Rectal smooth muscle tissue (tissue), 1 donor: Measurements from ENCODE around the gene BCHE.

Experiments
- H3K27ac ChIP-seq: one replicate; pipeline ENCODE4 v1.7.0; 2013; ENCODE audit warnings: low read depth, low read length, inconsistent platforms
- H3K27me3 ChIP-seq: one replicate; pipeline ENCODE4 v1.7.0; 2013; ENCODE audit warnings: low read length; ENCODE audit not compliant: control insufficient read depth, insufficient read depth
- H3K36me3 ChIP-seq: one replicate; pipeline ENCODE4 v1.7.0; 2013; ENCODE audit warnings: low read length; ENCODE audit not compliant: control insufficient read depth, insufficient read depth
- H3K4me1 ChIP-seq: one replicate; pipeline ENCODE4 v1.7.0; 2013; ENCODE audit warnings: low read length; ENCODE audit not compliant: control insufficient read depth, insufficient read depth
- H3K4me3 ChIP-seq: one replicate; pipeline ENCODE4 v1.7.0; 2013; ENCODE audit warnings: low read length
- H3K9ac ChIP-seq: one replicate; pipeline ENCODE4 v1.7.0; 2013; ENCODE audit warnings: low read length

Gene BCHE

GRCh38 chr3:165852191-165852590 is 15.0 kb upstream of the BCHE start:
- Histone ChIP-seq H3K36me3 (no peaks in the 10 kb centered on the region), H3K9ac (no peak overlapping the region), H3K4me1 (peaks cover 5% of the 10 kb centered on the region), H3K4me3 (no peak overlapping the region), H3K27ac (no peak overlapping the region), H3K27me3 (no peaks in the 10 kb centered on the region)

DNA sequence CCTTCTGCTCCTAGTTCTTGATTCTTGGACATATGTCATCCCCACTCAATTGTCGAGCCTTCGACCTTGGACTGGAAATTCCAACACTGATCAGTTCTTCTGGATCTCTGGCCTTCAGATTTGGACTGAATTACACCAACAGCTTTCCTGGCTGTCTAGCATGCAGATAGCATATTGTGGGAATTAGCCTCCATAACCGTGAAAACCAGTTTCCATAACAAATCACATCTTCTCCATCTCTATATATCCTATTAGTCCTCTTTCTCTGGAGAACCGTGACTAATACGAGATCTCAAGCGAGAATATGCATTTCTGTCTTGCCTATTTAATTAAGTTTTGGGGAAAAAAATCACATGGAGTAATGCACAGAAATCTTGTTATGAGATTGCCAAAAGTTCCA is 8.8 kb upstream of the BCHE start:
- Histone ChIP-seq H3K9ac (no peak overlapping the region), H3K4me3 (no peak overlapping the region), H3K27me3 (no peaks in the 10 kb centered on the region), H3K27ac (no peak overlapping the region), H3K4me1 (no peaks in the 10 kb centered on the region), H3K36me3 (no peaks in the 10 kb centered on the region)

DNA sequence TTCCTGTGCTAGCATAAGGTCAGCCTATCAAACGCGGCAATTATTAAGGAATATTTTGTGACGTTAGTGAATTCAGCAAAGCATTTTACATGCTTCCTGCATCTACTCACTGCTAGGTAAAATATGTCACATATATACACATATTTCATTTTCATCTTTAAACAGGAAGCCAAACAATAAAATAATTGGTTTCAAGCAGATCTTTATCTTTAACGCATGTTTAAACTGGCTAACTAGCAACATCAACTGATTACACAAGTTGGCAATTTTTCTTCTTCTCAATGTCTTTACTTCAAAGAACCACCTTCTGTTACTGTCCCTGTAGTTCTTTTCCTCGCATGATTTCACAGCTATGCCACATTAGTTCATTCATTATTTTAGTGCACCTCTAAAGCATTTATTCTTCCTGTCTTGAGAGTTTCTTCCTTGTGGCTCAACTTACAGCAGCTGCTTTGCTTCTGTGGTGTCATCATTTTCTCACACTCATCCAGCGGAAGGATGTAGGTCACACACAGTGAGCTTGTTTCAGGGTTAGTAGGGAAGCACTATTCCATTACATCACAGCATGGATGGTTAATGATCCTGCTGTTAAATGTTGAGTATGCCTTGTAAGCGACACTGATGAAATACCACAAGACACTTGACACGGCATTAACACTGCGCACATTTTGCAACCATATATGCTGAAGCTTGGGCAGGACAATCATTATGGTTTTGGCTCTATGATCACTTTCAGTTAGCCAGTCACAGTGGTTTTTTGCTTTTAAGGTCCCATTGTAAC is 2.3 kb upstream of the BCHE start:
- Histone ChIP-seq H3K4me1 (no peaks in the 10 kb centered on the region), H3K9ac (no peak overlapping the region), H3K36me3 (no peaks in the 10 kb centered on the region), H3K27ac (no peak overlapping the region), H3K27me3 (no peaks in the 10 kb centered on the region), H3K4me3 (no peak overlapping the region)

DNA sequence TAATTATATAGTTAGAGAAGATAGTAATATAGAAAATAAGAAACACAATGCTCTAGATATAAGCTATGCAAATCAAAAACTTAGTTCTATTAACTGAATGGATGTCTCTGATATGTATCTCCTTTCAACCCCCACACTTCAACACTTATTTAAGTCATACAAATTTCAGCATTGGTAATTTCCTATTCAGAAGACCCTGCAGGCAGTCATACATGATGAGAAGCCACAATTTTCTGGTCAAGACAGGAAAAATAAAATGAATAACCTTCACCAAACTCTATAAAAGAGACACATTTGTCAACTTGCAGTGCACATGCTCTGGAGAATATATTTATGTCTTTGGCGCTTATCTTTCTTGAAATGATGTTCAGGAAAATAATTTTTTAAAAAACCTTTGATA is 578 bp upstream of the BCHE start:
- no peak overlapping the region for H3K27ac ChIP-seq
- no peaks in the 10 kb centered on the region for H3K4me1 ChIP-seq
- no peak overlapping the region for H3K9ac ChIP-seq
- no peak overlapping the region for H3K4me3 ChIP-seq
- no peaks in the 10 kb centered on the region for H3K36me3 ChIP-seq
- no peaks in the 10 kb centered on the region for H3K27me3 ChIP-seq

- no peaks in the 10 kb centered on the region for H3K27me3 ChIP-seq
- H3K27ac ChIP-seq: no peak overlapping the region
- H3K9ac ChIP-seq: no peak overlapping the region
- H3K4me3 ChIP-seq: no peak overlapping the region
- no peaks in the 10 kb centered on the region for H3K36me3 ChIP-seq
- H3K4me1 ChIP-seq: no peaks in the 10 kb centered on the region
These were observed 1.8 kb downstream of the BCHE start for GRCh38 chr3:165835431-165835830.

GRCh38 chr3:165830746-165831145 is 6.5 kb downstream of the BCHE start:
- H3K27me3 ChIP-seq: no peaks in the 10 kb centered on the region
- H3K4me3 ChIP-seq: no peak overlapping the region
- H3K27ac ChIP-seq: no peak overlapping the region
- H3K4me1 ChIP-seq: no peaks in the 10 kb centered on the region
- no peak overlapping the region for H3K9ac ChIP-seq
- no peaks in the 10 kb centered on the region for H3K36me3 ChIP-seq

- H3K9ac ChIP-seq: no peak overlapping the region
- no peaks in the 10 kb centered on the region for H3K27me3 ChIP-seq
- no peak overlapping the region for H3K27ac ChIP-seq
- no peaks in the 10 kb centered on the region for H3K4me1 ChIP-seq
- no peaks in the 10 kb centered on the region for H3K36me3 ChIP-seq
- no peak overlapping the region for H3K4me3 ChIP-seq
These were observed 9.3 kb downstream of the BCHE start for GRCh38 chr3:165827883-165828282.

DNA sequence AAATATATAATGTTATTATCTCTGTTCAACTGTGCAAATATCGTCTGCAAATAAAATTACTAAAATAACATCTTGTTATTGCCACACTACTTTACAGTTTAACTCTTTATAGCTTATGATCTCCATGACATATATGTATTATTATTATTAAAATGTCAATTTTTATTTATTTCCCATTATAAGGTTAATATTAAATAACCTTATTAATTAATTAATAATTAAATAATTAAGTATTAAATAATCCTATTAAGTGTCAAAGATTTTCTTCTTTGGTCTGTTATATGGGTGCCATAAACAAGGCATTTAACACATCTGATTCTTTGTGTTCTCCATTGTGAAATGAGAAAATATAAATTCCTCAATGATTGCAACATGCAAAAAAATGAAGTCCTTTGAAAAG is 10.0 kb downstream of the BCHE start:
- no peaks in the 10 kb centered on the region for H3K27me3 ChIP-seq
- no peak overlapping the region for H3K4me3 ChIP-seq
- no peaks in the 10 kb centered on the region for H3K36me3 ChIP-seq
- no peak overlapping the region for H3K9ac ChIP-seq
- H3K4me1 ChIP-seq: no peaks in the 10 kb centered on the region
- no peak overlapping the region for H3K27ac ChIP-seq

GRCh38 chr3:165820671-165821123 is 16.5 kb downstream of the BCHE start:
- Histone ChIP-seq H3K27me3 (no peaks in the 10 kb centered on the region), H3K27ac (no peak overlapping the region), H3K36me3 (no peaks in the 10 kb centered on the region), H3K4me1 (no peaks in the 10 kb centered on the region), H3K9ac (no peak overlapping the region), H3K4me3 (no peak overlapping the region)

DNA sequence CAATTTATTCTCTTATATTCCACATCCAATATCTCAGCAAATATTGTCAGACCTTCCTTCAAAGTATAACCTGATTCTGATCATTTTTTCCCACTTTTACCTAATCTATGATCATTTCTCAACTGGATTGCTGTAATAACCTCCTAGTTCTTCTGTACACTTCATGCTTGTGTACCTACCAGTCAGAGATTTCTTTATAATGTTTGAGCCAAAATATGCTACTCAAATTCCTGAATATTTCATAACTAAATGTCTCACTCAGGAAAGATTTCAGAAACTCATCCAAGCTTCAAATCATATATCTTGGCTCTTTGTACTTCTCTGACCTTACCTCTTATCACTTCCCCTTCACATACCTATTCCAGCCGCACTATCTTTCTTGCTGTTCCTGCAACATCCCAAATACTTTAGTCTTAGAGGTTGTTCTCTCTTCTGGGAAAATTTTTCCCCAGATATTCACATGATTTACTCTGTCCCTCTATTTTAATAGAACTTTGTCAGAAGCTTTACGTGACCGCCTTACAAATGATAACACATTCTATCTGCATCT is 20.0 kb downstream of the BCHE start:
- Histone ChIP-seq H3K27me3 (no peaks in the 10 kb centered on the region), H3K4me1 (no peaks in the 10 kb centered on the region), H3K36me3 (no peaks in the 10 kb centered on the region), H3K4me3 (no peak overlapping the region), H3K27ac (no peak overlapping the region), H3K9ac (no peak overlapping the region)

- Histone ChIP-seq H3K4me1 (no peaks in the 10 kb centered on the region), H3K27me3 (no peaks in the 10 kb centered on the region), H3K27ac (no peak overlapping the region)
These were observed 21.0 kb downstream of the BCHE start for GRCh38 chr3:165816209-165816608.

DNA sequence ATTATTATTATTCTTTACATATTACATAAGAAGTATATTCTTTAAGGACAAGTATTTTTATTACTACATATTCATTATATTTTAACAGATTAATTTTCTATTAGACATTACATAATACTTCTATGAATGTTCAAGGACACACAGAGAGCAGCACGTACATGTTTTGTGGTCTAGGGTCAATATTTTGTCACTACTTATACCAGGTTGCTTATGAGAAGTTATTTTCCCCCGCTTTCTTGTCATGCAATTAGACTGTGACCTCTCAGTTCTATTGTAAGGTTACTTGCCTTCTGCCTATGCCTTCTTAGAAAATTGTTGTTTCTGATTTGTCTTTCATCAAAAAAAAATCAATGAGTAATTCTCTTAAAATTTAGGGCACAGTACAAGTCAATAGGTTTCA is 21.5 kb downstream of the BCHE start:
- H3K27me3 ChIP-seq: no peaks in the 10 kb centered on the region
- no peak overlapping the region for H3K9ac ChIP-seq
- no peak overlapping the region for H3K4me3 ChIP-seq
- no peaks in the 10 kb centered on the region for H3K36me3 ChIP-seq
- no peak overlapping the region for H3K27ac ChIP-seq
- no peaks in the 10 kb centered on the region for H3K4me1 ChIP-seq

More at GRCh38 chr3:165816209-165816608, 21.0 kb downstream of the BCHE start:
- H3K9ac ChIP-seq: no peak overlapping the region
- no peak overlapping the region for H3K4me3 ChIP-seq
- no peaks in the 10 kb centered on the region for H3K36me3 ChIP-seq

DNA sequence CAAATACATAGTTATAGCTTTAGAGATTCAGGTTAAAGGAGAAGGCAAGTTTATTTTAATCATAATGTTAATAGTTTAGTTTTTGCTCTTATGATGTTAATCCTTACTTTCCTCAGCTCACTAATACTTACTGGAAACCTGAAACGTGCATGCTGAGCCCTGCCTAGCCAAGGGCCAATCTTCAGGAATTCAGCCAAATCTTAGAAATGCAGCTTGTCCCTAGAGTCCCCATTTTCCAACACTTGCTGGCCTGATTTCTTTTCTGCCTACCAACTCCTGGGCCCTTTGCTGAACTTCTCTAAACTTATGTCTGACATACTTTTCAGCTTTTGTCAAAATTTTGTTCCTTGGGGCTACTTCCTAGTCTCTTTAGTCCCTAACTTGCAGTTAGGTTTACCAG is 22.8 kb downstream of the BCHE start:
- Histone ChIP-seq H3K4me3 (no peak overlapping the region), H3K9ac (no peak overlapping the region), H3K27ac (no peak overlapping the region), H3K4me1 (no peaks in the 10 kb centered on the region), H3K36me3 (no peaks in the 10 kb centered on the region), H3K27me3 (no peaks in the 10 kb centered on the region)
